NOMO-1 (cell line): Measurements from ENCODE around the gene SDC1.
"Not testable (repeated sequence)": the region's sequence is repeated elsewhere in the genome, so short reads cannot be mapped to it uniquely, and the experiment has no call there.

Source experiments
- DNase-seq, 2 experiments: peaks; one replicate each; lab custom pipeline; 2025; ENCODE audit not compliant: unreplicated experiment in 2 of 2; lab: John Stamatoyannopoulos, UW

Gene SDC1, protein sequence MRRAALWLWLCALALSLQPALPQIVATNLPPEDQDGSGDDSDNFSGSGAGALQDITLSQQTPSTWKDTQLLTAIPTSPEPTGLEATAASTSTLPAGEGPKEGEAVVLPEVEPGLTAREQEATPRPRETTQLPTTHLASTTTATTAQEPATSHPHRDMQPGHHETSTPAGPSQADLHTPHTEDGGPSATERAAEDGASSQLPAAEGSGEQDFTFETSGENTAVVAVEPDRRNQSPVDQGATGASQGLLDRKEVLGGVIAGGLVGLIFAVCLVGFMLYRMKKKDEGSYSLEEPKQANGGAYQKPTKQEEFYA

DNA sequence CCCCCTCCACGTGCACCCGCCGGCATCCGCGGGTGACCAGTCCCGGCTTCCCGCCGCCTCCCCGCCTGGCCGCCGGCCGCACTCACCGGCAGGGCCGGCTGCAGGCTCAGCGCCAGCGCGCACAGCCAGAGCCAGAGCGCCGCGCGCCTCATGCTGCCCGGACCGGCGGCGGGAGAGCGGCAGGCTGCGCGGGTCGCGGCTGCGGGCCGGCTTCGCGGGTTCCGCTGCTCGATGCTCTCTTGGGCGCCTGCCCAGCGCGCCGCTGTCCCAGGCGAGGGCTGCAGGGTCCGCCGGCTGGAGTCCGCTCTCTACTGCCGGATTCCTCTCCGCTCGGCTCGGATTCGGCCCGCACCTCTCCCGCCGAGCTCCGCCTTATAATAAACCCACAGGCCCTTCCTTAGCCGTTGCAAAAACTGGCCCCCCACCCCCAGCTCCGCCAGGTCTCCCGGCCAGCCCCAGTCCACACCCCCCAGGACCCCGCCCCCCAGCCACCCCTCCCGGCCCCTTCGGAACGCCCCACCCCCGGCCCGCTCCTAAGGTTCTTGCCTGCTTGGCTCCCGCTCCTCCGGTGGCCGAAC lies at the start of gene SDC1:
TSS of gene SDC1 (minus strand) at position 415 of the 578 bp plus-strand sequence. CDS start at position 152, 263 bp downstream.
- DNase-seq, result no peak

- DNase-seq, result no peak
Measured at GRCh38 chr2:20273042-20273441, 48.1 kb upstream of the SDC1 start.

GRCh38 chr2:20268317-20268716 lies 43.4 kb upstream of the SDC1 start:
- not testable (repeated sequence) for DNase-seq

GRCh38 chr2:20267529-20267928 lies 42.6 kb upstream of the SDC1 start:
- no peak for DNase-seq

GRCh38 chr2:20264629-20265028 lies 39.7 kb upstream of the SDC1 start:
- DNase-seq, result no peak

- DNase-seq, result no peak
Measured at GRCh38 chr2:20257411-20257810, 32.5 kb upstream of the SDC1 start.

DNA sequence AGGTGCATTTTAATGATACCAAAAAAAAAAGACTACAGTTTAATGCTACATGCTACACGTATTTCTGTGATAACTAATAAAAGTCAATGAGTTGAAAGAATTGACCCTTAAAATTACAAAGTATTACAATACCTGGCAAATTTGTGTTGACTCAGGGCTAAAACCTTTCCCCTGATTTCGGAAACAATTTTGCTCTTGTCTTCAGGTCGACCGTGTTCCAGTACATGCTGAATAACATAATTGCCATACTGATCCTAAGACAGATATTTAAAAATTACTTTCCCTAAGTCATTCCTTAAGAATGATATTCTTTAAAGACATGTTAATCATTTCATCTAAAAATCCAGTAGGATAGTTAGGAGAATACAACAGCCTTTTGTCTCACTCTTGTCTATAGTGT lies 29.8 kb upstream of the SDC1 start:
- no peak for DNase-seq

DNA sequence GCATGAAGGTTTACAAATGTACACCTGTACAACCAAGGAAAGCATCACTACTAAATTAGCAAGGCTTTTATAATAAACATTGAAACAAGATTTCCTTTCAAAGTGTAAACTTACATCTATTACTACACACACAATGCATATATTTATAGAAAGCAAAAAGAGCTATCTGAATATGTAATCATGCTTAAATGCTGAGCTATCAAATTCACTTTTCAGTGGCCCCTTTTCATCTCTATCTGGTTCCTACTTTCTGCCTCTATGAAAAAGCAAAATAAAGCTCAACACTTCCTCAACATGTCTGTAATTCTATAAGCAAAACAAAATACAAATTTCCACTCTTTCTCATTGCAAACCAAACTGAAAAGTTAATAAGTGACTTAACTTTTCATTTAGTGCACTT lies 25.5 kb upstream of the SDC1 start:
- no peak for DNase-seq

DNA sequence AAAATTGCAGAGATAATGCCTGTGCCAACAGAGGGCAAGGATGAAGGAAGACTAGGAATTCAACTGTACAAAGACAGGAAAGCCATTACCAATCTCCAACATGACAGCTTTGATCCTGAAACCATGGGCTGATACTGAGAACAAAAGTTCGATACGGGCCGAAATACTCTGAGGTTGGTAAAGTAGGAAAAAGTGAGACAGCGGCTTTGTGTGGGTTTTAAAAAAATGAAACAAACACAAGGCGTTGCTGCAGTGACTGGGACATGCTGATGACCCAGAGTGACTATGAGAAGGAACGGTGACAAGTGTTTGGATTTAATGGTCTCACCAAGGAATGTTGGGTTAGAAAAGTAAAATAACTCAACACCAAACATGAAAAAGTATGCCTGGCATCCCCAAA lies 24.2 kb upstream of the SDC1 start:
- DNase-seq, result no peak

DNA sequence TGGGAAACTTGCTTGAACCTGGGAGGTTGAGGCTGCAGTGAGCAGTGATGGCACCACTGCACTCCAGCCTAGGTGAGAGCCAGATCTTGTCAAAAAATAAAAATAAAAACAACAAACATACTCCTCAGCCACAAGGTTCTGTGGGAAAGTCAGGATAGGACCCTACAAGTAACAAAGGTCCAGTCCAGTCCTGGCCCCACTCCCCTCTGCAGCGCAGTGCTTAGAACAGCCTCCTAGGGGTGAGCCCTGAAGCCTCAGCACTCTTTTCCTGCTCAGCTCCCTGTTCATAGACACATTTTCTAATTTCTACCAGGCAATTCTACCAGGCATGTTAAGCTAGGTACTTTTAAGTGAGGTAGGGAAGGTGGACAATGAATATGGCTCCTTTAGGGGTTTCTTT lies 22.2 kb upstream of the SDC1 start:
- DNase-seq, result no peak

GRCh38 chr2:20243637-20244036 lies 18.7 kb upstream of the SDC1 start:
- not testable (repeated sequence) for DNase-seq

GRCh38 chr2:20242727-20243377 lies 17.9 kb upstream of the SDC1 start:
- no peak for DNase-seq

- DNase-seq, result no peak
Measured at GRCh38 chr2:20241973-20242726, 17.2 kb upstream of the SDC1 start.

- not testable (repeated sequence) for DNase-seq
Measured at GRCh38 chr2:20240291-20240690, 15.4 kb upstream of the SDC1 start.

GRCh38 chr2:20236496-20236895 lies 11.6 kb upstream of the SDC1 start:
- no peak for DNase-seq

DNA sequence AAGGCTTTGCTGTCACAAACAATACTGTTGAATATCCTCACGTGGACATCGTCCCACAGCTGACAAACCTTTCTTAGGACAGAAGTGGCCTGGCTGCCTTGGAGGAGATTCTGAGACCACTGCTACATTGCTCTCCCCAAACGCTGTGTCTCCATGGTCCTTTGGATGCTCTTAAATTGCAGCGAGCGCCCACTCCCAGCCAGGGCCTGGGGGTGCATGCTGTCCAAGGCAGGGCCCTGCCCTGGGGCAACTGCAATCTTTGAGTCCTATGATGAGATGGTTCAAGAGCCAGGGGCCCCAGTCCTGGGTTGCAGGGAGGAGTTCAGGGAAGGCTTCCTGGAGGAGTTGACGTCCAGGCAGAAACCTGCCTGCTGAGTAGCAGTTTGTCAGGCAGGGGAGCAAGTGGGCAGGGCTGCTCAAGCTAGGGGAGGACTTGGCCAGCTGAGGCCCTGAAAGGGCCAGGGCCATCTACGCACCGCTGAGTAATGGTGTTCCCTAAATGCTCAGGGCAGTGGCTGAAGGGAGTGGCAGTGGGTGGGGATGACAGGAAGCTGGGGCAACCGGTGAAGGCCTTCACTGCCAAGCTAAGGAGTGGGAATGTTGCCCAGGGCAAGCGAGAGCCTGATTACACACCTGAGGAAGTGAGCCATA lies 10.8 kb upstream of the SDC1 start:
- DNase-seq, result no peak

DNA sequence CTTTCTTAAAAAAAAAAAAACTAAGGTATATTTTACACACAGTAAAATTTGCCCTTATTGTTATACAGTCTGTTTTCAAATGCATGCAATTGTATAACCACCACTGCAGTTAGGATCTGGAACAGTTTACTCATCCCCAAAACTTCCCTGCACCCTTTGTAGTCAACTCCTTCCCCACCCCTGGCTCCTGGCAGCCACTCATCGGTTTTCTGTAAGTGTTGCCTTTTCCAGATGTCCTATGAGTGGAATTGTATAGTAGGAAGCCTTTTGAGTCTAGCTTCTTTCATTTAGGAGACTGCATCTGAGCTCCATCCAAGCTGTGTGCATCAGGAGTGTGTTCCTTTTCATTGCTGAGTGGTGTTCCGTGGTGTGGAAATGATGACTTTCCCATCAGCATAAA lies 9.7 kb upstream of the SDC1 start:
- not testable (repeated sequence) for DNase-seq

GRCh38 chr2:20232837-20233207 lies 7.9 kb upstream of the SDC1 start:
- DNase-seq, result no peak

GRCh38 chr2:20231598-20232026 lies 6.7 kb upstream of the SDC1 start:
- no peak for DNase-seq

- DNase-seq, result no peak
Measured at GRCh38 chr2:20231159-20231558, 6.2 kb upstream of the SDC1 start.

- no peak for DNase-seq
Measured at GRCh38 chr2:20230114-20230425, 5.1 kb upstream of the SDC1 start.
